GM18505 (cell line): ENCODE results near the gene OR2AG2.

Experiments
- ATAC-seq: cut with Tn5 transposase; IDR thresholded peaks from one replicate; pipeline ENCODE4 v1.9.1; 2021; ENCODE audit not compliant: unreplicated experiment
- POLR2A ChIP-seq: IDR thresholded peaks from 4 replicates; pipeline ENCODE4 v1.6.1; 2011; ENCODE audit warnings: borderline replicate concordance; ENCODE audit not compliant: insufficient read depth, insufficient read length; ENCODE audit errors: extremely low read depth

Gene OR2AG2

DNA sequence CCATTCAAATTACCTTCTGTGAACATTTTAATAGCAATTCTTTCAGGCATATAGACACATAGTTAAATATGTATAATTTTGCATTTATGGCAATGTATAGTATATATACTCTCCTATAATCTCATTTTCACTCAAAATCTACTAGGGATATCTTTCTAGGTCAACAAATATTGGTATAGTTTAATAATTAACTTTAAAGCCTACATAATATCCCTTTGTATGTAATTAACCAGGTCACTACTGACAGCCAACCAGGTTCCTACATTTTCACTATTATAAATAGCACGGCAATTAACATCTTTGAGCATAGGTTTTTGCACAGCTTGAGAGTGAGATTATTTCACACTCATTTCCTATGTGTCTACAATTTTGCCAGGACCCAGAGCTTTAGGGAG, 15.8 kb downstream of the OR2AG2 start:
- no peak for TF ChIP-seq POLR2A
- ATAC-seq: no peak

GRCh38 chr11:6755303-6755952, 16.3 kb downstream of the OR2AG2 start:
- no peak for ATAC-seq
- no peak for TF ChIP-seq POLR2A

GRCh38 chr11:6747097-6747668, 24.6 kb downstream of the OR2AG2 start:
- no peak for TF ChIP-seq POLR2A
- ATAC-seq: no peak

- no peak for TF ChIP-seq POLR2A
- ATAC-seq: peak; percentile 18
Observed at GRCh38 chr11:6746626-6747025, 25.1 kb downstream of the OR2AG2 start.

DNA sequence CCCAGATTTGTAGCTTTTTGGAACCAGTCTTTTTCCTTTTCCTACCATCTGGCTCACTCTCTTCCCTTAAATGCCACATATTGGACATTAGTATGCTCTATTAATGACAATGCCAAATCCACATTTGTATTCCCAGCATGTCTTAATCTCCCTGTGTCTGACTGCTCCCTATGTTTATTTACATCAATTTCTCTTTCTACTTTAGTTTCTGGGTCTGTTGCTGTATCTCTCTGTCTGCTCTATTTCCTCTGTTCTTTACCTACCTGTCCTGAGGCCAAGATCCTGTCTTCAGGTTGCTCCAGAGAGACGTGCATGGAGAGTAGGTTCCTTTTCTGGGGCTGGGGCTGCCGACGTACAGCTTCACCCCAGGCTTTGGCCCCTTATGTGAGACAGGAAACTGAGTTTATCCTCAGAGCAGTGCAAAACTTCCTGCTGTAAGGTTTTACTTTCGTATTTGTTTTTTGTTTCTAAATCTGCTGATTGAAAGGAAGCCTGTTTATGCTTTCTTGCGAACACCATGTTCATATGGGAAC, 25.6 kb downstream of the OR2AG2 start:
- peak; percentile 81 for ATAC-seq
- TF ChIP-seq POLR2A: peak; percentile 80

GRCh38 chr11:6745465-6746015, 26.2 kb downstream of the OR2AG2 start:
- peak; percentile 35 for TF ChIP-seq POLR2A
- peak; percentile 52 for ATAC-seq

GRCh38 chr11:6745018-6745417, 26.8 kb downstream of the OR2AG2 start:
- TF ChIP-seq POLR2A: no peak
- ATAC-seq: no peak

GRCh38 chr11:6742260-6742659, 29.5 kb downstream of the OR2AG2 start:
- no peak for ATAC-seq

GRCh38 chr11:6738590-6738989, 33.2 kb downstream of the OR2AG2 start:
- ATAC-seq: no peak
- no peak for TF ChIP-seq POLR2A

More at GRCh38 chr11:6742260-6742659, 29.5 kb downstream of the OR2AG2 start:
- TF ChIP-seq POLR2A: no peak

- TF ChIP-seq POLR2A: no peak
- ATAC-seq: peak; percentile 69
Observed at GRCh38 chr11:6737872-6738466, 33.8 kb downstream of the OR2AG2 start.

- TF ChIP-seq POLR2A: no peak
- no peak for ATAC-seq
Observed at GRCh38 chr11:6736495-6737121, 35.2 kb downstream of the OR2AG2 start.

GRCh38 chr11:6735306-6735705, 36.5 kb downstream of the OR2AG2 start:
- no peak for ATAC-seq
- no peak for TF ChIP-seq POLR2A

- no peak for TF ChIP-seq POLR2A
- ATAC-seq: no peak
Observed at GRCh38 chr11:6734616-6735015, 37.2 kb downstream of the OR2AG2 start.

- no peak for ATAC-seq
- no peak for TF ChIP-seq POLR2A
Observed at GRCh38 chr11:6733326-6734275, 38.2 kb downstream of the OR2AG2 start.
